Thymus (tissue), 11 donors: ENCODE measurements around the gene SYAP1. TPM values are rescaled to one million over a fixed set of nuclear protein-coding genes. Genes with fewer than 3 reads are reported as not detected.
"Not testable (repeated sequence)": the region's sequence is repeated elsewhere in the genome, so short reads cannot be mapped to it uniquely, and the experiment has no call there.

Experiments used
- DNase-seq, 9 donors: peaks; one replicate each; pipeline ENCODE4 v3.0.0-alpha.2; 2013; ENCODE audit warnings: low spot score in 9 of 9, low read depth in 6 of 9, missing footprints in 1 of 9
- H3K27ac ChIP-seq, 2 donors: one replicate each; pipeline ENCODE4 v1.5.1; 2013; ENCODE audit warnings: control low read depth in 1 of 2, low read depth in 1 of 2, low read length in 1 of 2, mild to moderate bottlenecking in 1 of 2, moderate library complexity in 1 of 2
- H3K27me3 ChIP-seq, 2 donors: one replicate each; pipeline ENCODE4 v1.5.1; 2013; ENCODE audit warnings: low read length in 1 of 2; ENCODE audit not compliant: control insufficient read depth in 2 of 2, insufficient read depth in 1 of 2
- H3K36me3 ChIP-seq, 2 donors: one replicate each; pipeline ENCODE4 v1.5.1; 2013; ENCODE audit warnings: low read length in 1 of 2, mild to moderate bottlenecking in 1 of 2, moderate library complexity in 1 of 2; ENCODE audit not compliant: control insufficient read depth in 2 of 2, insufficient read depth in 2 of 2
- H3K4me1 ChIP-seq, 2 donors: one replicate each; pipeline ENCODE4 v1.5.1; 2013; ENCODE audit warnings: low read length in 2 of 2; ENCODE audit not compliant: control insufficient read depth in 2 of 2, insufficient read depth in 2 of 2
- H3K4me3 ChIP-seq, 2 donors: one replicate each; pipeline ENCODE4 v1.5.1; 2013; ENCODE audit warnings: low read length in 2 of 2, control low read depth in 1 of 2, mild to moderate bottlenecking in 1 of 2
- H3K9me3 ChIP-seq, 2 donors: one replicate each; pipeline ENCODE4 v1.5.1; 2013; ENCODE audit warnings: low read length in 1 of 2, mild to moderate bottlenecking in 1 of 2; ENCODE audit not compliant: control insufficient read depth in 2 of 2, insufficient read depth in 1 of 2
- WGBS: extraction: QIAGEN DNeasy Blood & Tissue Kit; methylation state at CpG from one replicate; pipeline ENCODE4 v1.1.7; 2013; 5-methylcytosine and 5-hydroxymethylcytosine counted together
- polyA plus RNA-seq: library from polyadenylated mRNA; stranded (reverse); fragments of 200-250 nt; gene quantifications from one replicate; pipeline ENCODE4 v1.2.3, GENCODE V29; 2013
- total RNA-seq: library from RNA; stranded (reverse); fragments of 120-200 nt; gene quantifications from one replicate; pipeline ENCODE4 v1.2.4, GENCODE V29; 2013
- donor health status: healthy.

Gene SYAP1
- total and polyA plus RNA-seq, 2 donors = 12.9 to 18.2 TPM

DNA sequence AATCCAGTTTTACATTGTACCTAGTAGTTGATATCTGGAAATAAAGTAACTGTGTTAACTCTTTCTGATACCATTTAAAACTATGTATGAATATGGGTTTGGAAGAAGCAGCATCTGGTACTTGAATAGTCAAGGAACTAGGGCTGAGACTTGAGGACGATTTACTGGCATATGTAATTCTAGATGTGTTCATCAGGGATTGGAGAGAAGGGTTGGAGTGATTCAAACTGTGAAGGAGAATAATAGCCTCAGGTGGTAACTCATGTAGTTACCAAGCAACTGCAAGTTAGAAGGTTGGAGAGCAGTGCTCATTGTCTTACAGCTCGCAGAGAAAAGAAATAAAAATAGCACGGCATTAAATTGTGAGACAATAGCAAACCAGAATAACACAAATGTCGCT, 37.3 kb downstream of the SYAP1 start:
- Histone ChIP-seq H3K27me3 (no peaks in the 10 kb centered on the region), H3K4me3 (no peak overlapping the region), H3K9me3 (no peaks in the 10 kb centered on the region), H3K4me1 (no peaks in the 10 kb centered on the region), H3K36me3 (peaks cover 16 to 20% of the 10 kb centered on the region in 2 donors), H3K27ac (no peak overlapping the region)
- no peak for DNase-seq
- 95% methylated on average over 4 of the region's 4 CpGs for WGBS

DNA sequence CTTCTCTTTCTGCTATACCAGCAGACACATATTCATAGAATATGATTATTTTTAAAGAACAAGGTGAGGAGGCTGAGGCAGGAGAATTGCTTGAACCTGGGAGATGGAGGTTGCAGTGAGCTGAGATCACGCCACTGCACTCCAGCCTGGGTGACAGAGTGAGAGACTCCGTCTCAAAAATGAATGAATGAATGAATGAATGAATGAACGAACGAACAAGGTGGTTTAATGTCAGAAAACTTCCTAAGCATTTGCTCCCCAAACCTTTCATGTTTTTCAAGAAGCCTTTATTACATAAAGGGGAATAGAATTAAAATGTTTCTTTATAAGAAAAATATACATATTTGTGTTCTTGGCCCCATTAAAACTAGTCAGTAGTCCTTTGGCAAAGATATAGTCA, 42.1 kb downstream of the SYAP1 start:
- WGBS = 99% methylated on average over 4 of the region's 4 CpGs
- not testable (repeated sequence) for H3K27ac ChIP-seq

DNA sequence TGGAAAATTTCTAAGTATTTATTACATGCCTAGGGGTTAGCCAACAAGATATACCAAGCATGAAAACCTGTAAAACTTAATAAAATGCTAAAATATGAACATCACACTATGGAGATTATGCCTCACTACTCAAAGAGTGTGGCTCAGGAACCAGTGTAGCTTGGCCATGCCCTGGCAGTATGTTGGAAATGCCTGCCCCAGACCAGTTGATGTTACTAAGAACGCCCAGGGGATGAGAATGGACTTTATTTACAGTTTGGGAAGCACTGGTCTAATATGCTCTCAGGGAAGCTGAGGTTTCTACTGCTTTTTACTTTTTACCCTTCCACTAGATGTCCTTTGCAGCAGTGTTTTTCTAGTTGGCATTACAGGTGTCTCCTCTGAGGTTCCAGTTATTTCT, 43.2 kb downstream of the SYAP1 start:
- no peak for DNase-seq
- Histone ChIP-seq H3K27ac (no peak overlapping the region), H3K4me3 (no peak overlapping the region), H3K27me3 (no peaks in the 10 kb centered on the region), H3K9me3 (no peaks in the 10 kb centered on the region), H3K4me1 (no peaks in the 10 kb centered on the region), H3K36me3 (peaks cover 11 to 12% of the 10 kb centered on the region in 2 donors)
- 92% methylated on average over 1 of the region's 1 CpG for WGBS

More for the DNA sequence above, 42.1 kb downstream of the SYAP1 start:
- not testable (repeated sequence) for H3K27me3 ChIP-seq, H3K4me1 ChIP-seq, DNase-seq, H3K9me3 ChIP-seq, H3K4me3 ChIP-seq
- H3K36me3 ChIP-seq = peaks cover 12 to 17% of the 10 kb centered on the region in 2 donors

DNA sequence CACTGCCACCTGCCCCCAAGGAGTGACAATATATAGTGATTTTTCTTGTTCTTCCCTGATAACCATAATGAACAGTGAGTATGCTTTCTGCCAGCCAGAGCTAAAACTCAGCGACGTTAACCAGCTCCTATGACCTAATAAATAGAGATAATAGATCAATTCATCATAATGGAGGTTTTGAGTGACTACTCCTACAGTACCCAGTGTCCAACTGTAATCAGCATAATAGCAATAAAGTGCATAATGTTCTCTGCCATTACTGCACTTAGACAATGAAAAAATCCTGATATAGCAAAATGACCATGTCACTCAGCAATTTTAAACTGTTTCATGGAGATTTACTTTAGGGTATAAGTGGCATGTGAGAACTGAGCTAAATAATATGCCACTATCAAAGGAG, 46.2 kb downstream of the SYAP1 start:
- Histone ChIP-seq H3K36me3 (no peaks in the 10 kb centered on the region), H3K4me1 (no peaks in the 10 kb centered on the region), H3K9me3 (no peaks in the 10 kb centered on the region), H3K27me3 (no peaks in the 10 kb centered on the region), H3K27ac (no peak overlapping the region), H3K4me3 (no peak overlapping the region)
- 91% methylated on average over 2 of the region's 2 CpGs for WGBS
- no peak for DNase-seq

DNA sequence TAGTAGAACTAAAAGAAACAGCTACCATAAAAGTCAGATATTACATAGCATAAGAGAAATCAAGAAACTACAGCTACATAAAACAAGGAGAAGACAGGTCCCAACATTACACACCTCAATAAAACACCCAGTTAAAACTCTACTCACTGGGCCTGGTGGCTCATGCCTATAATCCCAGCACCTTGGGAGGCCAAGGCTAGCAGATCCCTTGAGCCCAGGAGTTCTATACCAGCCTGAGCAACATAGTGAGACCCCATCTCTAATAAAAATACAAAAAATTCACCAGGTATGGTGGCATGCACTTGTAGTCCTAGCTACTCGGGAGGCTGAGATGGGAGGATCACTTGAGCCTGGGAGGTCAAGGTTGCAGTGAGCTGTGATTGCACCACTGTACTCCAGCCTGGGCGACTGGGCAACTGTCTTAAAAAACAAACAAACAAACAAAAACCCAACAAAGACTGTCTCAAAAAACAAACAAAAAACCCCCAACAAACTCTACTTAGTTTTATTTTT, 51.6 kb downstream of the SYAP1 start:
- WGBS = 97% methylated on average over 2 of the region's 2 CpGs
- H3K27me3 ChIP-seq = no peaks in the 10 kb centered on the region
- no peak for DNase-seq
- H3K4me1 ChIP-seq = no peaks in the 10 kb centered on the region
- H3K9me3 ChIP-seq = no peaks in the 10 kb centered on the region
- H3K4me3 ChIP-seq = no peak overlapping the region
- H3K36me3 ChIP-seq = no peaks in the 10 kb centered on the region
- no peak overlapping the region for H3K27ac ChIP-seq

DNA sequence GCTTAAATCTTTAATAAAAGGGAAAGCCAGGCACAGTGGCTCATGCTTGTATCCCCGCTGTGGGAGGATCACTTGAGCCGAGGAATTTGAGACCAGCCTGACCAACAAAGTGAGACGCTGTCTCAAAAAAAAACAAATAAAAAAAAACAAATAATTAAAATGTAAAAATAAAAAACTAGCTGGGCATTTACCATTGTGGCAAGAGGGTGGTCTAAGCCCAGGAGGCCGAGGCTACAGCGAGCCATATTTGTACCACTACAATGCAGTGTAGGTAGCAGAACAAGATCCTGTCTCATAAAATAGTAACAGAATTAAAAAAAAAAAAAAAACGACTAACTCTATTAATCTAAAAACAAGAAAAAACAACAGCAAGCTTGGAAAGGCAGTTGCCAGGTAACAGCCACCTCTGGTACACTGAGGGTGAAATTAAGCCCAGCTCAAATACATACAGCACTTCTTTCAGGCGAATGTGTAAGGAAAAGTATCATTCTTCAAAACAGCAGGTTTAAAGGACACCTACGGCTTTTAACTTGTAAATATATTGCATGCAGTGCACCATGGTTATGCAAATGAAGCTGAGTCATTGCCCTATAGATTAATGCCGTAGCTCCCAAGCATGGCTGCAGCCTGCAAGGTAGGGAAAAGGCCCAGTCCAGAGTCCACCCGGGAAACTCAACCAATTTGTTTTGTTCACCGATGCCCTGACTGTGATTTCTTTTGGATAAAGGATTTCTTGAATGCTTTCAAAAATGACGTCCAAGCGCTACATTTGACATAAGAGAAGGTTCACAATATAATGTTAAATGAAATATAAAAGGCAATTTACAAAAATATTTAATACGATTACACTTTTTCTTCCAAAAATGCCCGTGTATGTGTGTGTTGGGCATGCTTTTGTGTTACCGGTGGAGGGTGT, 52.3 kb downstream of the SYAP1 start:
- Histone ChIP-seq H3K9me3 (no peaks in the 10 kb centered on the region), H3K27me3 (no peaks in the 10 kb centered on the region), H3K4me3 (no peak overlapping the region), H3K36me3 (no peaks in the 10 kb centered on the region), H3K27ac (no peak overlapping the region), H3K4me1 (no peaks in the 10 kb centered on the region)
- no peak for DNase-seq
- 89% methylated on average over 16 of the region's 16 CpGs for WGBS

DNA sequence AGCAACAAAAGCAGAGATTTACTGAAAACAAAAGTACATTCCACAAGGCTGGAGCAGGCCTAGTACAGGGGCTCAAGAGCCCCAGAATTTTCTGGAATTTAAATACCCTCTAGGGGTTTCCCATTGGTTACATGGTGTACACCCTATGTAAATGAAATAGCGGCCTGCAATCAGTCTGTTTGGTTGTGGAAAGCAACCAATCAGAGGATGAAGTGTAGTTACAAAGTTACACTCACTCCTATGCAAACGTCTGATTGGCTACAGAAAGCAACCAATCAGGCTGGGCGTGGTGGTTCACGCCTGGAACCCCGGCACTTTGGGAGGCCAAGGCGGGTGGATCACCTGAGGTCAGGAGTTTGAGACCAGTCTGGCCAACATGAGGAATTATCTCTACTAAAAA, 53.0 kb downstream of the SYAP1 start:
- Histone ChIP-seq H3K36me3 (no peaks in the 10 kb centered on the region), H3K27ac (no peak overlapping the region), H3K27me3 (no peaks in the 10 kb centered on the region), H3K4me1 (no peaks in the 10 kb centered on the region), H3K9me3 (no peaks in the 10 kb centered on the region), H3K4me3 (no peak overlapping the region)
- WGBS = 99% methylated on average over 6 of the region's 6 CpGs
- DNase-seq = no peak

DNA sequence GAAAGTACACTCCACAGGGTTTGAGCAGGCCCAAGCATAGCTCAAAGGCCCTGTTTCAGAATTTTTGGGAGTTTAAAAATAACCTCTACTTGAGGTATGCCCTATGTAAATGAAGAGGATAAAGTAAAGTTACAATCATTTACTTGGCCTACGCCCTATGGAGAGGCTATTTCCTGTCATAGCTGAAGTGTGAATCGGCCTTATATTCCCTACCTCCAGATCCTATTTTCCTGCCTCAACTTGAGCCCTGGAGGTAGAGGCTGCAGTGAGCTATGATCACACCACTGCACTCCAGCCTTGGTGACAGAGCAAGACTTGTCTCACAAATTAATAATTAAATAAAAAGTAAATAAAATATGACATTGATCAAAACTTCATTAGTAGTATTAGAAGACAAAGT, 55.3 kb downstream of the SYAP1 start:
- Histone ChIP-seq H3K4me3 (no peak overlapping the region), H3K9me3 (no peaks in the 10 kb centered on the region), H3K27ac (no peak overlapping the region), H3K4me1 (no peaks in the 10 kb centered on the region), H3K36me3 (no peaks in the 10 kb centered on the region), H3K27me3 (no peaks in the 10 kb centered on the region)
- 96% methylated on average over 2 of the region's 2 CpGs for WGBS
- no peak for DNase-seq

DNA sequence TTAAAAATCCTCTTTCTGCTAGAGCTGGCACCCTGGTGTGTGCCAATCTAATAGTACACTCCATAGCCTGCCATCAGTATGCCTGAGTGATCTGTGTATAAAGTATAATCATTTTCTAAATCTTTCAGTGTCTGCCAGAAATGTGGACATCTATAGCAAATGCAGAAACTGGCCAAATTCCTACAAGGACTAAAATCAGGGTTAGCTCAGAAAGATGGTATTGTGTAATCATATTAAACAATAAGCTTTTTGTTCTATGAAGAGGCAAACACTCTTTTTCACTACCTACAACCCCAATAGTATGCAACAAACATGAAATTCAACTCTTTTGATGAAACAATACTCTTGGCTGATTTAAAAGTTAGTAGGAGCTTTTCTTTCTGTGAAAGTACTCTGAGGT, 59.1 kb downstream of the SYAP1 start:
- DNase-seq = no peak
- H3K9me3 ChIP-seq = no peaks in the 10 kb centered on the region
- H3K27me3 ChIP-seq = no peaks in the 10 kb centered on the region
- no peak overlapping the region for H3K4me3 ChIP-seq
- H3K4me1 ChIP-seq = no peaks in the 10 kb centered on the region
- H3K27ac ChIP-seq = no peak overlapping the region
- no peaks in the 10 kb centered on the region for H3K36me3 ChIP-seq
